Stimulated activated CD8-positive, alpha-beta memory T cell treated with anti-CD3 and anti-CD28 coated beads, Interleukin-7, amount 100 ng/mL, for 1 hour (primary cell): ENCODE measurements around the gene KCNT2.
"Not testable (repeated sequence)": the region's sequence is repeated elsewhere in the genome, so short reads cannot be mapped to it uniquely, and the experiment has no call there.

ENCODE experiments used
- DNase-seq, 2 donors: peaks; one replicate each; pipeline ENCODE4 v3.0.0-alpha.2; 2020; ENCODE audit warnings: low read depth in 2 of 2

KCNT2 gene

DNA sequence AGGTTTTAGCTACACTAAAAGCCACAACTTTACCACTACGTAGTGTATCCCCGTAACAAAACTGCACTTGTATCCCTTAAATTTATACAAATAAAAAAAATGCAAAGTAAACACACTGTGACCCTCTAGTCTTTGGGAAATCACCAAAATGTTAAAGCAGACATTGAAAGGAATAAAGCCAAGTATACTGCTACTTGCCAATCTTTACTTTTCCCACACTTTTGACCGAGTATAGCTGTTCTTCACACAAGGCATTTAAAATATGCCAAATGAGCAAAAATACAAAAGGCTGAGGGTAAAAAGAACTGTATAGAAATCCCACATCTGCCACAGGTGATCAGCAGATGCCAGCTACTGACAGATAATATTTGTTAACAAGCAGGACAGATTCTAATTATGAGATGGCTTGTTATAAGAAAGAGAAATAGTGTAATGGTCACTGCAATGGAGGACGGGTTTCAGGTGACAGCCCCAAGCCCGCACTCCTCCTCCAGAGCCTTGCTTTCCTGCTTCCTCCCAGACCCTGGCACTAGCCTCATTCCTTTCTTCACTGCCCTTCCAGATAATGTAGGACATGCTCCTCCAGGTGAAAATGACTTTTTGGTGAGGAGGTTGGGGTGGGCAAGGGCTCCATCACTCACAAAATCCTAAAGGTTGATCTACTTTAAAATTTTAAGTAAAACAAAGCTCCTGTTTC, 18.1 kb downstream of the KCNT2 start:
- no peak for DNase-seq

DNA sequence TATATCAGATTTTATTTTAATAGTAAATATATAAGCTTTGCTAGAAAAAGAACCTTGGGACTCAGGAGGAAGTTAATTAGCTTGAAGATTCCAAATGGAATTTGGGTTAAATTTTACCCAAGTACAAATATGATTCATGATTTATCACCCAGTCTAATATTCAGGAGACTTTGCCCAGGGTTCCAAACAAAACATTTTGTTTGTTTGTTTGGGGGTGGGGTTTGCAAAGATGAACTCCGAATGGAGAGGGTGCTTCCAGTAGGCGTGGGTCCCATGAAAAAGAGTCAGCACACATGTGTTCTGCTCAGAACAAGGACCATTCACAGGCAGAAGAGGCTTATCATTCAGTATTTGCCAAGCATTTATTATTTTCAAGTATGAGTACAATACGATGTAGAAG, 23.5 kb downstream of the KCNT2 start:
- no peak for DNase-seq

DNA sequence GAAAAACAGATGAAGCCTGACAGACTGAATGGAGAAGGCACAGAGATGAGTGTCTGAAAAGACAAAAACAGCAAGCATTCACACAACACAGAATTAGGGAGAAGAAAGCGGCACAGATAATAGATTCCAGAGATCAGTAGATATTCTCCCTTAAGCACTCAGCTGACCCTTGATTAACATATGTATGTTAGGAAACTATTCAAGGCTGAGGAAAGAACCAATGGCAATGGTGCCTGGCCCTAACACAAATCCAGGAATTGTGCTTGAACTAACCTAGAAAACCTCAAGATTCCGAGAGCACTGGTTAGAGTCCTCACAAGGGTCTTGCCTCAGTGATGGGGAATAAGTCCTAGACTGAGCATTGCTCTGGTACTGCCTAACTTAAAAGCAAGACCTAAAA, 30.9 kb downstream of the KCNT2 start:
- no peak for DNase-seq

DNA sequence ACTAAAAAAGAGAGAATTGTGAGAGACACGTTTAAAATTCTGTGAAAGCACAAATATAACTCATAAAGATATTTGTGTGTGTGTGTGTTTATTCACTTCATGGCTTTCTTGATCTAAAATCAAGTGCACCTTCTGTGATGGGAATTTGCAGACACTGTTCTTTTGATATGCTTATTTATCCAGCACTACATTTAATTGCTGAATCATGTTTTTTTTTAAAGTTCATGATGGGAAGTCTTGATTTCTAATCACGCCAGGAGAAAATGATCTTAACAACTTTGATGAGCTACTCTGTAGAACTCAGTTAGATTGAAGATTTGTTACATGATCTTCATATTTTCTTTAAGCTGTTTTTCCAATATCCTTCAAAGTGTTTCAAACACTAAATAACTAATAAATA, 35.0 kb downstream of the KCNT2 start:
- no peak for DNase-seq

DNA sequence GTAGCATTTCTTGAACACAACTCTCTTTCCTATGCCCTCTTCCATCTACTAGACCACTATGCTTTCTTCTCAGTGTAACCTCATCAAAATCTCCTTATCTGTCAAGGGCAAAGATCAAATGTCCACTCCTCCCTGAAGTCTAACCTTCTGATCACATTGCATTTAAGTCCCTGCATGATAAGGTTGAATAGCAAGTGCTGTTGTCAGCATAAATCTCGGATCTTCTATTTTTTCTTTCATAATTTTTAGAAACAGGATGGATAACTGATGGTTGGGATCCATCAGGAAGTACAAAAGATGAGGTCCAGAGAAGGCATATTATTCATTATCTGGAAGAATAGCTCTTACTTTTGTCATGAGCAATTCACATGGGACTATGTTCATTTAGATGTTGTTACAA, 41.0 kb downstream of the KCNT2 start:
- no peak for DNase-seq

DNA sequence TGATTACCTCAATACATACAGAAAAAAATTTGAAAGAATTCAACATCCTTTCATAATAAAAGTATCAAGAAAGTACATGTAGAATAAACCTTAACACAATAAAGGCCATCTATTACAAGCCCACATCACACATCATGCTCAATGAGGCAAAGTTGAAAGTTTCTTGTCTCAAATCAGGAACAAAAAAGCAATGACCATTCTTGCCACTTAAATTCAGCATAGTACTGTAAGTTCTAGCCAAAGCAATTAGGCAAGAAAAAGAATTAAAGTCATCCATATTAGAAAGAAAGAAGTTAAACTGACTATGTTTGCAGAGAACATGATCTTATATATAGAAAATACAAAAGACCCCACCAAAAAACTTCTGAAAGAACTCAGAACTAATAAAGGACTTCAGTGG, 44.5 kb downstream of the KCNT2 start:
- DNase-seq: no peak

DNA sequence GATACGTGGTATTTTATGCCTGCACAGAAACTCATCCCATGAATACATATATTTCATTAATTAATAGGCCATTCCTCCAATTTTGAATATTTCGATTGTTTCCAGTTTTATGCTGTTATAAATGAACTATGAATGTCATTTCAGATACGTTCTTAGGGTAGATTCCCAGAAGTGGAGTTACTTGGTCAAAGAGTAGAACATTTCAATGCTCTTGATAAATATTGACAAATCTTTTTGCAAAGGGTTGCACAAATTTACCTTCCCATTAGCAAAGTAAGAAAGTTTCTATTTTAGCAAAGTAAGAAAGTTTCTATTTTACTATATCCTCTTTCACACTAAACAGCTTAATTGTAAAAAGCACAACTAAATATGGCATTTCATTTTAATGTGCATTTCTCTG, 48.9 kb downstream of the KCNT2 start:
- no peak for DNase-seq

DNA sequence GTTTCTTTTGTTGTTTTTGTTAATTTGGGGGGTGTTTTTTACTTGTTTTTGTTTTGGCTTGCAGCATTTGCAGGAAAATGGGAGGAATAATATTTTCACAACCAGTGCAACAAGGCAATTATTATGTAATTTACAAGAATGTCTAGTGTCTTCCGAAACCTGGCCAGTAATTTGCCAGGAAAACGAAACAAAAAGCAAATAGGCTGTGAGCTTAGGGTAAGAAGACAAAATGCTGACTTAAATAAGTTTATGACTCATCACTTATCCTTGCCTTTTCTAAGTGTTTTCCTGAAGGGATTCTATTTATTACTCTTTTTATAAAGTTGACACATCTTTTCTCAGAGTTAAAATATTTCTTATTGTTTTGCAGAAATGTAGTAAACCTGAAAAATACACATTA, 49.8 kb downstream of the KCNT2 start:
- DNase-seq: no peak

DNA sequence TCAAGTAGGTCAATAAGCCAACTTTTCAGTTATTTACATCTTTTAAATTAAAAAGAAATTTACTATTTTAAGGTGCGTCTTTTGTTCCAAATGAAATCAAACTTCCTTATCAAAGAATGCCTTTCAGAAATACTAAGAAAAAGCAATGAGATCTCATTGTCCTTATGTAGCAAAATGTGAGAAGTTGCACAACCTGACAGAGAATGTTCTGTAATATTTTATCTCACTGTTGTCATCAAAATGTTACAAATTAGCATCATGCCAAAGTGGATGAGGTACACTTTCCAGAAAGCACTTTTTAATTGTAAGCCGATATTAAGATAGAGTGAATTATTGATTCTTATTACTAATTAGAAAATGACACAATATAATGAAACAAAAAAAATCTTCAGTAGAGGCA, 50.4 kb downstream of the KCNT2 start:
- DNase-seq: no peak

DNA sequence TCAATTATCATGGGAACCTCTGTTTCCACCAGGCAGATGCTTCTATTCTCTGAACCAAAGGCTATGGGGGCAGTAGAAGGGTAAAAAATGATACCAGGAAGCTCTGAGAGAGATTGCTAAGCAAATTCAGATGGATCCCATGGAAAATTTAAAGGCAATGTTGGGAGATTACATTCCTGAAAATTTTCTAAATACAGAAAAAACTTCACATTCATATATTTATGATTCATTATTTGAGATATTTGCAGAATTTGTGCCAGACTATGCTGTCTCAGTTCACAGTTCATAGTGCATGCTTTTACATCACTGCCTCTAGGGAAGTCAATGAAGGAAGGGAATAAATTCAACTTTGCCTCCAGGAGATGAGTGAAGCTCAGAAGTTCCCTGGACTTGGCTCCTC, 57.5 kb downstream of the KCNT2 start:
- no peak for DNase-seq

DNA sequence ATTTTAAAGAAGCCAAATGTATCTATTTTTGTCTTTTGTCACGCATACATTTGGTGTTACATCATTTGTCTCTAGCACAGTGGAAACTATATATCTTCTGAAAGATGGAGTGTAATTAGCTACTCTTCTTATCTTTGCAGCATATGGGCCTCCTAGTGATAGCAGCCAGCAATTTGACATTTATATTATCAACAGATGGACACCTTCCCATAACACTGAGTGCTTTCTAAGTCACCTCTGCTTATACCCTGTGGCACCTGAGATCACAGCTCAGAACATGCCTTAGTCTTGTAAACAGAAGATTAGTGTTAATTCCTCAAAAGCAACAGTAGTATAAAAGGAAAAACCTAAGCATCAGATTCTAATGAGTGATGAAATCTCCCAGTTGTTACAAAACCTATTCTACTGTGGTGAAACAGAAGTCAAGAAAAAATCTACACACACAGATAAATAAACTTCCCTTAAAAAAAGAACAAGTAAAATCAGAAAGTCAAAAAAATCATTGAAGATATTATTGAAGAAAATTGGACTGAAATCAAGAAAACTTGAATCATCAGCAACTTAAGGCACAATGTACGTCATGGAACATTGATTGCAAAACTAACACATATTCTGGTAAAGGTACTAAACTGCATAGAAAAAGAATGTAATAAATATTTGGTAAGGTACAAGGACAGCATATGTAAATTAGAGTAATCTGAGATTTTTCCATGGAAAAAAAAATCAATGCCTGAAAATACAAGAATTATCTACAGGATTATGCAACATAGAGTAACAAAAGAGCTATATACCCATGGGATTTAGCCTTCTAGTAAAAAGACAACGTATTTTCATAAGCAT, 61.7 kb downstream of the KCNT2 start:
- DNase-seq: no peak

DNA sequence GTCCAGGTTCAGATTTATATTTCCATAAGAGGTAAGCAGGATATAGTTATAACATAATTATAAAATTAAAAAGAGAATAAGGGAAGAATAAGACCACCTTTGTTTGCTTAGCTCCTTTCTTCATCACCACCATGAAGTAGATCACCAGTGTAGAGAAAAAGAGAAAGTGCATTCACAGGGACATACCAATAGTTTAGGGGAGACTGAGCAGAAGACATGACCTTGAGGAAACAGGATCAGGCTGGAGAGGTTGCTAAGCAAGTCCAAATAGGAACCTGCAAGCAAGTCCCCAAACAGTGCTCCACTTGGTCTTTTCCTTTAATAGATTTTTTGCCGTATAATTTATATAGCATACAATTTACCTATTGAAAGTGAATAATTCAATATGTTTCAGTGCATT, 63.0 kb downstream of the KCNT2 start:
- no peak for DNase-seq

DNA sequence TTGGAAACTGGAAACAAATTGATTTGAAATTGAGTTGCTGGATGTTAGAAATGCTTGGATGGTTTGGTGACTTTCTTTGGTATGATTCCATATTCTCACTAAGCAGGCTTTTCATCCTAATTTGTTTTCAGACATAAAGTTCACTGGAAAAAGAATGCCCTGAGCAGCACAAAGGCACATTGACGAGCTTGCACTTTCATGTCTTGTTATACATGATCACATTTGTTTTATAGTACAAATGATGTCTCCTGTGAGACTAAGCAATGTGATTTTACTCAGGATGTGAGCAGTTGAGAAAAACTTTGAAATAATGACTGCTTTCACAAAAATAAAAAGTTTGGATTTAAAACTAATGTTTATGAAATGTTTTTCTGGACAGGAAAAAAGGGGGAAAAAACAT, 63.6 kb downstream of the KCNT2 start:
- no peak for DNase-seq

DNA sequence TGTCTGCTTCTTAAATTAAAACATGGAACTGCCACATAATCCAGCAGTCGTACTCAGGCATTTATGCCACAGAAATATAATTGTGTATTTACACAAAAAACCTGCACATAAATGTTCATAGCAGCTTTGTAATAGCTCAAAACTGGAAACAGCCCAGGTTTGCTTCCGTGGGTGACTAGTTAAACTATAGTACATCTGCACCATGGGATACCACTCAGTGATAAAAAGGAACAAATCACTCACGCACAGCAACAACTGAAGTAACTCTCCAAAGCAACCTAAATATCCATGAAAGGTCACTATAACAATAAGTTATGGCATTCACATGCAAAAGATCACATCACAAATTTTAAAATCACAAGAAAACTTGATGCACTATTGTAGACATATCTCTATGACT, 64.4 kb downstream of the KCNT2 start:
- no peak for DNase-seq

DNA sequence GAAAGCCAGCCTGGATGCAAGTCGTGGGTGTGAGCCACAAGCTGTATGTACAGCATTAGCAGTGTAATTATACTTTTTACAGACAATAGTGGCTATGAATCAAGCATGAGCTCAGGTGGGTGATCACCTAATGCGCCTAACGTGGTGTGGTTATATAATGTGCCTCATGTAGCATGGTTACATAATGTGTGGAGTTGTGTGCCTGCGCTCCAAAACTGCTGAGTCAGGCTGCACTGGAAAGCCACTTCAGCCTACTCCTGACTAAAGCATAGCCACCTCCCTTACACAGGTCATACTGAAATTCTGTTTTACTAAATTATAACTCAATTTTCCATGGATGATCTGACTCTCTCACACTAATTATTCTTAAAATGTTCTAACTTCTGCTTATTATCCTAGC, 69.8 kb downstream of the KCNT2 start:
- DNase-seq: no peak

DNA sequence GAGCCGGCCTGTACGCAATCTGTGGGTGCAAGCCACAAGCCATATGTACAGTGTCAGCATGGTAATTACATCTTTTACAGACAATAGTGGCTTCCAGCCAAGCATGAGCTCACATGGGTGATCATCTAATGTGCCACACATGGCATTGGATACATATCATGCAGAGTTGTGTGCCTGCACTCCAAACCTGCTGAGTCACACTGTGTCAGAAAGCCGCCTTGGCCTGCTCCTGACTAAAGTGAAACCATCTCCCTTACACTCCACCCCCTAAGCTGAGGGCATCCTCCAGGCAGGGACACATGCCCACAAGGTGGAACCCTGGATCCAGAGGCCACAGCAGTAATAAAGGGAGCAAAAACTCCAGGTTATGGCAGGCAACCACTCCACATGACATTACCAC, 72.5 kb downstream of the KCNT2 start:
- no peak for DNase-seq

DNA sequence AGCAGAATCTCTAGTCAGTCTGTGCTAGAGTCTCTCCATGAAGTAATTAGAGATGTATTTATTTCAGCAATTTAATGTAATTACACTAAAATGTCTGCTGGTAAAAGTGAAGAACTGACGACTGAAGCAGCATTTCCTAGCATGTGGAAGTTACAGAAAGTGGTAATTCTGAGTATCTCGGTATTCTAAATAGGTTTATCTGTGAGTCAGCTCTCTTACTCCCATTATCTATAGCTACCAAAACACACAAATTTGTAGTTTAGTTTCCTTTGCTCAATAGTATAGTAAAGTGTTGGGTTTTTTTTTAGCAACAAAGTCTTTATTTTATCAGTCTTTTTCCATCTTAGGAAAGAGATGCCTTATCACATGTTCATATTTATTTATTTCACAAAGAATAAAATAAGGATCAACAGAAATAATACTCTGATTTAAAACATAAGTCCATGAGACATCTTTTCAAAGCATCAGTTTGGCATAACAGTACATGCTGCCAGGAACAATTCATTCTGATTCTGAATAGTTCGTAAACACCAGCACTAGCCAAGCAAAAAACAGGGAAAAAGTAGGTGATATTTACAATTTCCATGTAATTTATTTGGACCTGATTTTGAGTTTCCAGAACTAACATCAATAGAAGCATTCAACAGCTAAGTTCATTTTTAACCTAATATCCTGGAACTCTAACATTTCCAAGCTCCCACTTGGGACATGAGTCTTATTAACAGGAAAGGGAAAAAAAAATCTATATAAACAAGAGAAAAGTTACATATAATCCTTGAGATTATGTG, 76.3 kb downstream of the KCNT2 start:
- no peak for DNase-seq

DNA sequence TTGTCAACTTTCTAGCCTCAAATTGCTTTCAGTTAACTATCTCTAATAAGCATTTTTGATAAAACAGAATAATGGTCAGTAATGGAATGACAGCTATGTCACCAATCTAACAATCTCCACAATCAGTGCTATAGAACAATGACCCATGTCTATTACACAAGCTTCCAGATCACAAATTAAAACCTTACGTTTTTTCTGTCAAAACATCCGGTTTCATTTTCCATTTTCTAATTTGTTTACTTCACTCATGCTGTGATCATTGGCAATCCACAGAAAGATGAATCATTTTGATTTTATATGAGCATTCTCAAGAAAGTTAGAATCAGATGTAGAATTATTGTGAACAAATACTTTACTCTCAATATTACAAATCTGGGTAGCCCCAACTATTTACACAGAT, 80.3 kb downstream of the KCNT2 start:
- DNase-seq: no peak

DNA sequence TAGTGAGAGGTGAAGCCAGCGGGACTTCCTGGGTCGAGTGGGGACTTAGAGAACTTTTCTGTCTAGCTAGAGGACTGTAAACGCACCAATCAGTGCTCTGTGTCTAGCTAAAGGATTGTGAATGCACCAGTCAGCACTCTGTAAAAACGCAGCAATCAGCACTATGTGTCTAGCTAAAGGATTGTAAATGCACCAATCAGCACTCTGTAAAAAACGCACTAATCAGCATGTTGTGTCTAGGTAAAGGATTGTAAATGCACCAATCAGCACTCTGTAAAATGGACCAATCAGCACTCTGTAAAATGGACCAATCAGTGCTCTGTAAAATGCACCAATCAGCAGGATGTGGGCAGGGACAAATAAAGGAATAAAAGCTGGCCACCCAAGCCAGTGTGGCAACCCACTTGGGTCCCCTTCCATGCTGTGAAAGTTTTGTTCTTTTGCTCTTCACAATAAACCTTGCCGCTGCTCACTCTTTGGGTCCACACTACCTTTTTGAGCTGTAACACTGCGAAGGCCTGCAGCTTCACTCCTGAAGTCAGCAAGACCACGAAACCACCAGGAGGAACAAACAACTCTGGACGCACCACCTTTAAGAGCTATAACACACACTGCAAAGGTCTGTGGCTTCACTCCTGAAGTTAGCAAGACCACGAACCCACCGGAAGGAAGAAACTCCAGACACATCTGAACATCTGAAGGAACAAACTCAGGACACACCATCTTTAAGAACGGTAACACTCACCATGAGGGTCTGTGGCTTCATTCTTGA, 85.5 kb downstream of the KCNT2 start:
- DNase-seq: not testable (repeated sequence)

DNA sequence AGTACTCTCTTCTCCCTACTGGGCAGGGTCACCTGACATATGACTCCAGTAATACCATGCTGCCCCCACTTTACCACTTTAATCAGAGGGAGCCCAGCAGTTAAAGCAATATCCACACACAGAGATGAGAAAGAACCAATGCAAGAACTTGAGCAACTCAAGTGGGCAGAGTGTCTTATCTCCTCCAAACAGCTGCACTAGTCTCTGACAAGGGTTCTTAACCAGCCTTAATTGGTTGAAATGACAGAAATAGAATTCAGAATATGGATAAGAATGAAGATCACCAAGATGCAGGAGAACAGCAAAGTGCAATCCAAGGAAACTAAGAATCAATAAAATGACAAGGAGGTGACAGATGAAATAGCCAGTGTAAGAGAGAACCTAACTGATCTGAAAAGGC, 91.0 kb downstream of the KCNT2 start:
- DNase-seq: no peak

DNA sequence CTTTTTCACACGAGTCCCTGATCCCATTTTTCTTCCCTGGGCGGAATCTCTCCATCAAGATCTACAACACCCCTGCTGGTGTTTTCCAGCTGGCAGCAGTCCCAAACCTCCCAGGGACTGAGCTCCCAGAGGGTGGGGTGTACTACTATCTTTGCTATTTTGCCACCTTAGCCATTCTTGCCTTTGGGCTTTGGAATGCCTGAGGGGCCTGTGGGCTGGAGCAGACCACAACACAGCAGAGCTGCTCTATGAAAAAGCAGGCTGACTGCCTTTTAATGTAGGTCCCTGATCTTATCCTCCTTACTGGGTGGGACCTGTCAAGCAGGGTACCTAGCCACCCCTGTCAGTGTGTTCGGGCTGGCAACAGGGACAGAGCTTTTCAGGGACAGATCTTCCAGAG, 91.9 kb downstream of the KCNT2 start:
- no peak for DNase-seq

DNA sequence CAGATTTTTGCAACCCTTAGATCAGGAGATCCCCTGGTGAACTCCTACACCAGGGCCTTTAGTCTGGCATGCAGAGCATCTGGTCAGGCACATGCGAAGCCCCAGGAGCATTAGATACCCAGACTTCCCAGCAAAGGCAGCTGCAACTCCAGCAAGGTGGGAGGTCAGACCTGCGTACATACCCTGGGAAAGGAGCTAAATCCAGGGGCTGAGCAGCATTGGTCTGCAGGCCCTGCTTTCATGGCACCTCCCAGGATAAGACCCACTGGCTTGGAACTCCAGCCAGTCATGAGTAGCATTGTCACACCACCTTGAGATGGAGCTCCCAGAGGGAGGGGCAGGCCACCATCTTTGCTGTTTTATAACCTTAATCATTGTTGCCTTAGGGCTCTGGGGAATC, 92.3 kb downstream of the KCNT2 start:
- no peak for DNase-seq
